ENCODE results near the gene RSRC1.
A peak's percentile ranks its signal among the peaks of the same experiment; 100 is the strongest.
"Not testable (repeated sequence)": the region's sequence is repeated elsewhere in the genome, so short reads cannot be mapped to it uniquely, and the experiment has no call there.

RSRC1 gene

DNA sequence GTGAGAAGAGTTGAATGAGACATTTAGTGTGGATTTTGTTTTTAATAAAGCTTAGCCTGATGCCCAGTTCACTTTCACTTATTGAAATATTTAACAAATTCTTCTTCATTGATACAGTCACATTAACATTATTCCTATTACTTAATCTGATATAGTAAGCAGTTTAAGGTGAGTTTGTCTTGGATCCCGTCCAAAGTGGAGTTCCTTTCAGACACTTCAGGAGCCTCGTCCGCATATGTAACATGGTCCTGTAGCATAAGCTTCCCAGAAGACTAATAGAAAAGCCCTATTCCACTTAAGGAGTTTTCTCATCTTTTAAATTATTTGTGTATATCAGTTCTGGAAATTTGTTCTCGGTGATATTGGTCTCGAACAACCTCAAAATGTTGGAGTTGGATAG lies 421.4 kb downstream of the RSRC1 start:
- DNase-seq (ENCODE audit: low spot score), result peak; percentile 20

DNA sequence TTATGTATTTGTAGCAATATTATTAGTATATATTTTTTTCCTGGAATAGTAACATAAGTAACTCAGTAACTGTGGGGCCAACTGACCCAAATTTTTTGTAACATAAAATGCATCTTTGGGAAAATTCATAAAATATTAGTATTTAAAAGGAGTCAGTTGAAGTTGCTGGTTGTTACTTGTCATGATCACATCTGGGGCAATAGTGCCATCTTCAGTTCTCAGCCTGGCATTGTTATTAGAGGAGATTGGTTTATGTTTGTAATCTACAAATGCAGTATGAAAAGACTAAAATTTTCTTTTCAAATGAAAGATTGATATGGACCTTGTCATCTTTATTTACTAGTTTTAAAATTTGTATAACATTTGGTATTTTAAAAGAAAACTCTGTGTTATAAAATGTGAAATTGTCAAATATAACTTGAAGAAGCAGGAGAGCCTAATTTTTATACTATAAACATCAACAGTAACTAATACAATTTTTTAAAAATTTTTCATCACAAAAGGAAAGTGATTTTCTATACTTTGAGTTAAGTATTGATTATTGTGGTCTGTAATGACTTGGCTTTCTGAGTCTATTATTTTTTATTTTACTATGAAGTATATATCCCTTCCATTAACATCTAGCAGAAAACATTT lies 422.3 kb downstream of the RSRC1 start:
- peak; percentile 53 for DNase-seq (ENCODE audit: low spot score)

DNA sequence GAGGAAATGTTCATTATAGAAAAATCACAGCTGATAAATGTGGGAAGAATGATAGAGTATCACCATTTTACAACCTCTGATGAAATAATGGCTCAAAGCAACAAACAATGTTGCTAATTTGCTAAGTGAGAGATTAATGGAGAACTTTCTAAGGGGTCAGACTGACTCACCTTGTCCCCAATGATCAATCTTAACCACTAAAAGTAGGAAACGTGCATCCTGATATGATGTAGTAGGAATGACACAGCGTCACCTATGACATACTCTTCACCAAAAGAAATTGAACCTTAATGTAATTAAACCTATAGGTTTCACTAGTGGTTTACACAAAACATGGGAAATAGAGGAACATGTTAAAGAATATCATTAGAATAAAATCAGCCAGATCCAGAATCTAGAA lies 426.0 kb downstream of the RSRC1 start:
- no peak for DNase-seq (ENCODE audit: low spot score)

DNA sequence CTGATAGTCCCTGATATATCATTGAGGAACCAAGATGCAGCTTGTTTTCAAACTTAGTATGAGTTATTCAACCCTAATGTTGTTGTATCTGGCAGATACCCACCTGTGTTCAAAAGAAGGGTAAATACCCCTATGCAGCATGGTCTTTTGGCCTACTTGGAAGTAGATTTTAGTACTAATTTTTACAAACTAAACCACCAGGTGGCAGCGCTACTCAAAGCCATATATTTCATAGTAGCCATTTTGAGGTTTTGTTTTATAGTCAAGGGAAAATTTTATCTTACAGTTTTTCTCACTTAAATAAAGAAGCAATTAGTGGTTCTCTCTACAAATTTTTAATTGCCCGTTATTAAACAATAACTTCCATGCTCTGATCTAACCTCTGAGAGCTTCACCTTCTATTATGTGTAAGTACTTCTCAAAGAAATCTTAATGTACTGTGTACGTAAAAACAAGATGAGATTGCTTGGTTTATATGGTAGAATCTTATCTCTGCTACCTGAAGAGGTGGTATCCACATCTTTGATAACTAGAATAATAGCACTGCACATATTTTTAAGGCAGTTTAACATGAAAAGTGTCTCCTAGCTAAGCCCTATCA lies 429.6 kb downstream of the RSRC1 start:
- peak; percentile 55 for DNase-seq (ENCODE audit: low spot score)

DNA sequence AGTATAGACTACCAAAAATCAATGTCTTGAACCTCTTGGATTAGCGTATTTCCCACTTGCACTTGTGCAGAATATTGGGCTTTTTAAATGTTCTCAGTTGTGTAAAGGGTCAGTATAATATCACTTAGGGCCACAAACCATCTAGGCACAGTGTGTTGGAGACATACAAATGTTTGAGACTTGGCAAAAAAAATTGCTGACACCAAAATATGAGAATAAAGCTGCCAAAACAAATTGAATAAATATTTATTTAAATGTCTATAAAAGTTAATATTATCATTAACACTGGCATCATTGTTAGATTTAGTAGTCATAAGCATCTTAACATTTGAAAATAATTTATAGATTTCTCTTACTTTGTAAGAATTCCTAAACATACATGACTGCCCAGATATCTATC lies 430.2 kb downstream of the RSRC1 start:
- no peak for DNase-seq (ENCODE audit: low spot score)

DNA sequence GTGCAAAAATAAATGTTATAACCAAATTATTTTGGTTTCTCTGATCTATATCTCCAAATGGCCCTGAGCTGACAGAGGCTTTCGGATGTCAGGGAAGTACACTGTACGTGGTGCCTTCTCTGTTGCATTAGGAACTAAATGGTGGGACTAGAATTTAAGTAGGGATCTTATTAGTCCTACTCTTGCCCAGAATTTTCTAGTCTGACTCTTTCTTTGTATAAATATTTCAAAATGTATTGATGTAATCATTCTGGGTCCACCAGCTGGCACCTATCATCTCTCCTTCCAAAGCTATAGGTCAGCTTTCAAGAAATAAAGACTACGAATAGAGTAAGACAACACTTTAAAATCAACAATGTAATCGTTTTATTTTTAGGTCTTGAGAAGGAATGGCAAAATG lies 438.8 kb downstream of the RSRC1 start:
- no peak for DNase-seq (ENCODE audit: low spot score)

DNA sequence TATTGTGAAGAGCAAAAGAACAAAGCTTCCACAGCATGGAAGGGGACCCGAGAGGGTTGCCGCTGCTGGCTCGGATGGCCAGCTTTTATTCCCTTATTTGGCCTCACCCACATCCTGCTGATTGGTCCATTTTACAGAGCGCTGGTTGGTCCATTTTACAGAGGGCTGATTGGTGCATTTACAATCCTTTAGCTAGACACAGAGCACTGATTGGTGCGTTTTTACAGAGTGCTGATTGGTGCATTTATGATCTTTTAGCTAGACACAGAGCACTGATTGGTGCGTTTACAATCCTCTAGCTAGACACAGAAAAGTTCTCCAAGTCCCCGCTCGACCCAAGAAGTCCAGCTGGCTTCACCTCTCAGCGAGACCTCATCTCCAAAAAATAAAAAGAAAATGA lies 440.0 kb downstream of the RSRC1 start:
- not testable (repeated sequence) for DNase-seq (ENCODE audit: low spot score)

DNA sequence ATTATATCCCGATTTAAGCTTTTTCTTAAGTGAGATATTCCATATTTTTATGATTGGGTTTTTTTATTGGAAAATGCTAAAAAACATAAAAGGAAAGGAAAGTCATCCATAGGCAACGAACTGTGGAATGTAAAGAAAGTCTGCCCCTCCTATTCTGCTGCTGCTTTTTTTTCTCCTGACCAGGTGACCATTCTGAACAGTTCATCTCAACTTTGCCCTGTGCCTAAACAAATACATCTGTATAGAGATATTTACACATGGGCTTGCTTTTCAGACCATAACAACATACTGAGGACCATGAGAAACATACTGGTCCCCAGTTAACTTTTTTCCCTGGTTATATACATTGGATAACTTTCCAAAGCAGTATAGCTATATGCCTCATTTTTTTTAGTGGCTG lies 442.2 kb downstream of the RSRC1 start:
- DNase-seq (ENCODE audit: low spot score), result no peak

DNA sequence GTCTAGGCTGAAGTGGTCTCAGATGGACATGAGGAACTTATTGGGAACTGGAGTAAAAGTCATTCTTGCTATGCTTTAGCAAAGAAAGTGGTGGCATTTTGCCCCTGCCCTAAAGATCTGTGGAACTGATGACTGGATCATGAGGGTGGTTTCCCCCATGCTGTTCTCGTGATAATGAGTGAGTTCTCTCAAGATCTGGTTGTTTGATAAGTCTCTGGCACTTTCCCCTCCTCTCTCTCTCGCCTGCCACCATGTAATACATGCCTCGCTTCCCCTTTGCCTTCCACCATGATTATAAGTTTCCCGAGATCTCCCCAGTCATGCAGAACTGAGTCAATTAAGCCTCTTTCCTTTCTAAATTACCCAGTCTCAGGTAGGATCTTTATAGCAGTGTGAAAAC lies 449.6 kb downstream of the RSRC1 start:
- no peak for DNase-seq (ENCODE audit: low spot score)

DNA sequence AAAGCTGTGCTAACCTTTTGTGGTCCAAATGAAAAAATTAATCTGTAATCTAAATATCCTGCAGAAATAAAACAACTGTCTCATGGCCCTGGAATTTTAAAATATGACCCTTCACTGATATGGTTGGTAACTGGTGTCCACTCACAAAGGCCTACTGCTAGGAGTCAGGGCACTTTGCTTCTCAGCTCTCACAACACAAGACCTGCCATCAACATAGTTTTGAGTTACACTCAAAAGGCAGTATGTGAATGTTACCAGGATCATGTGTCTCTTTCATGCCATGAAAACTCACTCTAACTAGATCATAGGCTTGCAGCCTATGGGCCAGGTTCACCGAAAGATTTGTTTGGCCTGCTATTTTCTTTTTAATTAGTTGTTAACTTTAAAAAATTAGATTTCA lies 451.1 kb downstream of the RSRC1 start:
- DNase-seq (ENCODE audit: low spot score), result no peak

DNA sequence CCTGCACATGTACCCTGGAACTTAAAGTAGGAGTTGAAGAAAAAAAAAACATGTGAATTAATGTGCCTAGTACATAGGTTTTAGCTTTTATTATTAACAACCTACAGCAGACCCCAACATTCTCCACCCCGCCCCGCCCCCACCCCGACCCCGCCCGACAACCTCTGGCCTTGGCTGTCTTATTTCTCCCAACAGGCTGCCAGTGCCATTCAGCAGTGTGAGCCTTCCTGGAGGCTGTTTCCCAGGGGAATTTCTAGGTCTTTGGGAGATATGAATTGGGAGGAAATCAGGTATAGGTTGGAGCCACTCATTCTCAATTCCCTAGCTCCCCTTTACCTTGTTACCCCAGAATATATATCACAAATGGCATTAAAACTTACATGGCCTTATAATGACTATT lies 452.8 kb downstream of the RSRC1 start:
- no peak for DNase-seq (ENCODE audit: low spot score)

DNA sequence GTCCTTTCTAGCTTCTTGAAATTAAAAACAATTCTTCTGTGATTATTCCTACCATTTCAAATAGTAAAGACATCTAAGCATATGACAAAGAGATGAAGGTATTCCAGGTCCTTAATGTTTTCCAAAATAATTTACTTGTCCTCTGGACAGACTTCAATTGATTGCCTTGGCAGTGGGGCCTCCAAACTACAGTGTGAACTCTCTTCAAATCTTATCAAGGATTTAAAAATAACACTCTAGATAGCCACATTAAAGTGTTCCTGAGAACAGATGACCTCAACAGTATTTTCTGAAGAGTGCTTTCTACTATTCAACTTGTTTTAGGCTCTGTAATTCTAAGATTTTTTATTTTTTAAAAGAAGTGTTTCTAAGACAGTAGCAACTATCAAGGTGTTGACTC lies 453.2 kb downstream of the RSRC1 start:
- no peak for DNase-seq (ENCODE audit: low spot score)

DNA sequence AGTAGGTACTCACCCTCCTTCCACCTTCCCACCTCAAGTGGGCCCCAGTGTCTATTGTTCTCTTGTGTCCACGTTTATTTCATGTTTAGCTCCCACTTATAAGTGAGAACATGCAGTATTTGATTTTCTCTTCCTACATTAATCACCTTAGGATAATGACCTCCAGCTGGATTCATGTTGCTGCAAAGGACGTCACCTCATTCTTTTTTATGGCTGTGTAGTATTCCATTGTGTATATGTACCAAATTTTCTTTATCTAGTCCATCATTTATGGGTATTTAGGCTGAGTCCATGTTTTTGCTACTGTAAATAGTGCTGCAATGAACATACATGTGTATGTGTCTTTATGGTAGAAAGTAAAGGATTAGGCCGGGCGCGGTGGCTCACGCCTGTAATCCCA lies 455.2 kb downstream of the RSRC1 start:
- no peak for DNase-seq (ENCODE audit: low spot score)

DNA sequence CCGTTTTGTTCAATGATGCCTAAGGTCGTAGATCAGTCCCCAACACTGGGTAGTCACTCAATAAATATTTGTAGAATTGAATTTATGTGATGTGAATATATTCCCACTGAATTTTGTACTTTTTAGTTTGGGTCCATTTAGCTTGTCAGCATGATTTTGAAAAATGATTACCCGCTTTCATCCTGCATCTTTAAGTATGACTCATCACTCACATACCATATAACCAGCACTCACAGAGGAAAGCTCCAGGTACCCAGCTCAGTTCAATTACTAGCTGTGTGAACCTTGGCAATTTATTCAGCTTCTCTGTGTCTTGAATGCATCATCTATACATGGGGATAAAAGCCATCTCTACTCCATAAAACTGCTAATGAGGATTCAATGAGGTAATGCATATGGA lies 458.9 kb downstream of the RSRC1 start:
- peak; percentile 27 for DNase-seq (ENCODE audit: low spot score)

DNA sequence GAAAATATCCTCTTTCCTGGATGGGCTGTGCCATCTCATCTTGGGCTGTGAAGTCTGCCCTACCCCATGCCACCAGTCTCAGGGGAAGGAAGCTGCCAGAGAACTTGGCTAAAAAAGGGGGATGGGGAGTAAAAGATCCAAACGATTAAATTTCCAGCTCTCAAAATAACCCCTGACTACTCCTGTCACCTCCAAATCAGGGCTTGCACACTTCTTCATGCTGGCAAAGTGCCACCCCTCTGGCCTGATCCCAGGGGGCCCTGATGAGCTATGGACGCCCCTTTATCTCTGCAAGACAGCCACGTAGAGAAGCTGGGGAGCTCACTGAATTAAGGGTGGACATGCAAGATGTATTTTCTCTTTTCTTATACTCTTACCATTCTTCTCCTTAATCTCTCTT lies 459.9 kb downstream of the RSRC1 start:
- DNase-seq (ENCODE audit: low spot score), result no peak

DNA sequence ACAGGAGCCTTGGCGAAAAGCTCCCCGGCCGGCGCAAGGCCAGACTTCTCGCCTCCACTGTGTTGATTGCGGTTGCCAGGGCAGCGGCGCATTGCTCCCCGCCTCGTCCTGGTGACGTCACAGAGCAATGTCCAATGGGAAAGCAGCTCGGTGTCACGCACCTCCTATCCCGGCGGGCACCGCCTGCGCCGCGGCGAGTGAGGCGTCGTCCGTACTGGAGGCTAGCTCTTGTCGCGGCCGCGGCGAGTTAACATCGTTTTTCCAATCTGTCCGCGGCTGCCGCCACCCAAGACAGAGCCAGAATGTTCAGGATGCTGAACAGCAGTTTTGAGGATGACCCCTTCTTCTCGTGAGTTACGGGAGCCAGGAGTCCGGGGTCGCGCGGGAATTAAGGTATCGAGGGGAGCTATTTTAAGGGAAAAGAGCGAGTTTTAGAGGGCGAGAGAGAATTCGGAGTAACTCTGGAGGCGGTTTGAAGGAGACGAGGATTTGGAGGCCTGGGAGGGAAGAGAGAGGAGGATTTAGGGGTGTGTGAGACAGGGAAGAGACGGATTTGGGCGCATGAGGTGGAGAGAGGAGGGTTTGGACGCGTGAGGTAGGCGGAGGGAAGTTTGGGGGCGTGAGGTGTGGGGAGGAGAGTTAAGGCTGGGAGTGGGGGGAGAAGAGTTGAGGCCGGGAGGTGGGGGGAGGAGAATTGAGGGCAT lies 461.3 kb downstream of the RSRC1 start, which contains the start of gene MLF1:
Gene MLF1, plus strand, starts transcription at position 196 of the 704 bp plus-strand sequence. Its CDS starts 107 bp downstream, at position 303.
- peak; percentile 97 for DNase-seq (ENCODE audit: low spot score)

DNA sequence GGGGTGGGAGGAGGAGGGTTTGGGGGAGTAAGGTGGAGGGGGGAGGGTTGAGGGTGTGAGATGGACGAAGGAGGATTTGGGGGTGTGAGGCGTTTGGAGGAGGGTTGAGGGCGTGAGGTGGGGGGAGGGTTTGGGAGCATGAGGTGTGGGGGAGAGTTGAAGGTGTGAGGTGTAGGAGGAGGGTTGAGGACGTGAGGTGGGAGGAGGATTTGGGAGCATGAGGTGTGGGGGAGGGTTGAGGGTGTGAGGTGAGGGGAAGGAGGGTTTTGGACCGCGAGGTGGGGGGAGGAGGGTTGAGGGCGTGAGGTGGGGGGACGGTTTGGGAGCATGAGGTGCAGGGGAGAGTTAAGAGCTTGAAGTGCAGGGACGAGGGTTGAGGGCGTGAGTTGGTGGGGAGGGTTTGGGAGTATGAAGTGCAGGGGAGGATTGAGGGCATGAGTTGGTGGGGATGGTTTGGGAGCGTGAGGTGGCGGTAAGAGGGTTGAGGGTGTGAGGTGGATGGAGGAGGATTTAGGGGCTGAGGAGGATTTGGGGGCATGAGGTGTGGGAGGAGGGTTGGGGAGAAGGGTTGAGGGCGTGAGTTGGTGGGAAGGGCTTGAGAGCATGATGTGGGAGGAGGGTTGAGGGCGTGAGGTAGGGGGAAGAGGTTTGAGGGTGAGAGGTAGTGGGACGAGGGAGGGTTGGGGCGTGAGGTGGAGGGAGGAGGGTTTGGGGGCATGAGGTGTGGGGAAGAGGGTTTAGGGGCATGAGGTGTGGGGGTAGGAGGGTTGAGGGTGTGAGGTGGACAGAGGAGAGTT lies 462.3 kb downstream of the RSRC1 start:
- no peak for DNase-seq (ENCODE audit: low spot score)

DNA sequence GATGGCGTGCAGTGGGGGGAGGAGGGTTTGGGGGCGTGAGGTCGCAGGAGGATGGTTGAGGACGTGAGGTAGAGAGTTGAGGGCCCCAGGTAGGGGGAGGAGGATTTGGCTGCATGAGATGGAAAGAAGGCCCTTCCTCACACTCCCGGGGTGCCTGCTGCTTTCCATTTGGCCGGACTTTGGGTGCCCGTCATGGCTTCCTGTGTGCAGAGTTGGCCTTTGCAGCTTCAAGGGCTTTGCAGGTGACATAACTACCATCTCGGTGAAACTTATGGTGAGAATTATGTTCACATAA lies 462.8 kb downstream of the RSRC1 start:
- DNase-seq (ENCODE audit: low spot score), result no peak

DNA sequence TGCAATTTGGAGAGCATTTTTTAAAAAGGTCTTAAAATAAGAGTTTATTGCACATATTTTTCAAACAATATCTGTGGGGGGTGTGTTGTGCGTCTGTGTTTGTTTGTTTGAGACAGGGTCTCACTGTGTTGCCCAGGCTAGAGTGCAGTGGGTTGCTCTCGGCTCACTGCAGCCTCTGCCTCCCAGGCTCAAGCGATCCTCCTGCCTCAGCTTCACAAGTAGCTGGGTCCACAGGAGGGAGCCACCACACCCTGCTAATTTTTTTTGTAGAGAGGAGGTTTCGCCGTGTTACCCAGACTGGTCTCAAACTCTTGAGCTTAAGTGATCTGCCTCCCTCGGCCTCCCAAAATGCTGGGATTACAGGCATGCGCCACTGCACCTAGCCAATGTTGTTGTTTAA lies 463.8 kb downstream of the RSRC1 start:
- no peak for DNase-seq (ENCODE audit: low spot score)

DNA sequence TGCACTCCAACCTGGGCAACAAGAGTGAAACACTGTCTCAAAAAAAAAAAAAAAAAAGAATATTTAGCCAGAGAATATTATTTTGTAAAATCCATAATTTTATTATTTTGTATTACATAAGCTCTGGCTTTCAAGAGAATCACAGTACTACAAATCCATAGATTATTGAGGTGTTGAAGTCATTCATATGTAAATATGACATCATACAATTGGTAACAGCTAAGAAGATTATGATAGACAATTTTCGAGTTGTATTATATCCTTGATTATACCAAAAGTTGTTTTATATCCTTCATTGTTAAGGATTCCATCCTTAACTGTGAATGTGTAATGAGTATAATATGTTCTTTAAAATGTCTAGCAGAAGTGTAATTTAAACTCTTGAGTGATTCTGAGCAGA lies 464.8 kb downstream of the RSRC1 start:
- no peak for DNase-seq (ENCODE audit: low spot score)

DNA sequence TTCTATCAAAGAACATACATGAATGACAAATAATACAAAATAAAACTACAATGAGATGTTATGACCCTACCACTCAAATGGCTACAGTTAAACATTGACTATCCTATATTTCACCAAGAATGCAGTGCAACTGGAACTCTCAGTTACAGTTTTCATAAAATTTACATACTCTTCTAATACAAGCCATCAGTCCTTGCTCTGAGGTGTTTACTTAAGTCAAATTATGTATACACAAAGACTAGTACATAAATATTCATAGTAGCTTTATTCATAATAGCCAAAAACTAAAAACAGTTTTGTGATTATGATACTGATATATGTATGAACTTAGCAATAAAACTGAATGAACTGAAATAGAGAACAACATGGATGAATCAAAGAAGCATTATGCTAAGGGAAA lies 480.3 kb downstream of the RSRC1 start:
- DNase-seq (ENCODE audit: low spot score), result no peak
